ENCODE data around the gene SCN2B.

DNA sequence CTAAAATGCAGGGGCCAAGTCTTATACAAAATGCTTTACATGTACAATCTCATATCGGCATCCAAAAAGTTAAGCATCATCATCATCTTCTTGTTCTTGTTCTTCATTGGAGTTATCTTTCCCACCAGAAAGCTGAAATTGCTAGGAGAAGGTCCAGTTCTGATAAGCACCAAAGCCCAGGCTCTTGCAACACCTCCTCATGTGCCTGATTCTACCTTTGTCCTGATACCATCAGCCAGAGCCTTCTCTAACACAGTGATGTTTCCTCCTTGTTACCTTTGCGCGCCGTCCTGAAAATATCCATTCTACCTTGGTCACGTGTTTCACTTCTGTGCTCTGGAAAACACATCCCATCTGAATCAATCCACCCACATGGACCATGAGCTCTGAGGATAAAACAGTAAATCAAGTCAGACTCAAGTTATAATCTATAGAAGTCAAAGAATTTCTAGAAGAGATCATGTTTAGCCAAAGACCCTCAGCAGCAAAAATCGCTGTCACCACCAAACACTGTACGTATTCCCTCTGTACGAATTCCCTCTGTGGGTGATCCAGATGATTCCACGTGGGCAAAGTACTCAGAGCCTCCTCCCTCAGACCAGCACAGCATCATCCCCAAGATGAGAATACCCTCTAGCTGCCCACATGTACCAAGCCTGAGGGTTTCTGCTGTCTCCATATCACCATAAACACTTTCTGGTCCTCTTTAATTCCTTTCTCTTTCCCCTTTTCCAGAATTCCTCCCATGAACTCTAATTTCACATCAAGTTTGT lies 29.4 kb upstream of the SCN2B start:
- TF ChIP-seq EZH2 (IDR thresholded peaks at IDR 0.05; ENCODE audit: insufficient read depth, poor library complexity, severe bottlenecking), result no peak
- no peak for TF ChIP-seq EZH2phosphoT487 (IDR thresholded peaks at IDR 0.05; ENCODE audit: insufficient read depth, low read depth)
